AG04450 (cell line): ENCODE results near the gene CDH22. TPM values are rescaled to one million over a fixed set of nuclear protein-coding genes. Genes with fewer than 3 reads are reported as not detected.

Experiments used
- CTCF ChIA-PET: fragments of 300-600, 350-600 bp; formaldehyde crosslinking; extraction: SDS; loops from one replicate; lab custom pipeline; 2022; ENCODE audit warnings: antibody characterized with exemption, inconsistent platforms; lab: Charles Lee
- POLR2A ChIA-PET: fragments of 350-600 bp; formaldehyde crosslinking; extraction: SDS; loops from one replicate; lab custom pipeline; 2021; ENCODE audit warnings: antibody characterized with exemption, inconsistent platforms; lab: Yijun Ruan, JAX
- DNase-seq: peaks from one replicate; pipeline ENCODE4 v3.0.0-alpha.2; 2011; ENCODE audit warnings: low read depth, low spot score
- H3K27ac ChIP-seq: one replicate; pipeline ENCODE4 v1.5.1; 2012; ENCODE audit warnings: low read depth, low read length, control low read depth
- H3K27me3 ChIP-seq: one replicate; pipeline ENCODE4 v1.6.0; 2012; ENCODE audit warnings: low read length; ENCODE audit not compliant: control insufficient read depth, insufficient read depth
- H3K4me3 ChIP-seq: 2 replicates; pipeline ENCODE4 v1.5.1; 2011; ENCODE audit warnings: mild to moderate bottlenecking, low read depth, low read length, control low read depth
- H3K9me3 ChIP-seq: 2 replicates; pipeline ENCODE4 v1.5.1; 2012; ENCODE audit warnings: low read length; ENCODE audit not compliant: control insufficient read depth, insufficient read depth
- CTCF ChIP-seq: IDR thresholded peaks from 2 replicates; pipeline ENCODE4 v1.5.1; 2011; ENCODE audit warnings: low read depth, low read length, control low read depth, inconsistent platforms
- polyA plus RNA-seq: library from polyadenylated mRNA; depleted of rRNA; stranded (reverse); fragments of >200 nt; gene quantifications from 2 replicates; pipeline ENCODE4 v1.2.3, GENCODE V29; 2011

CDH22 gene
- polyA plus RNA-seq, 1 experiment: not detected

GRCh38 chr20:46218656-46219055 lies 89.6 kb downstream of the CDH22 start:
- peaks cover 3% of the 10 kb centered on the region for H3K27me3 ChIP-seq
- CTCF ChIA-PET: no interaction called here
- no peak overlapping the region for H3K4me3 ChIP-seq
- POLR2A ChIA-PET: interaction anchor here (0.6 kb wide), 1 partner anchor 772 kb away, joined by 4 read pairs; no protein-coding TSS in a partner anchor
- H3K9me3 ChIP-seq: no peaks in the 10 kb centered on the region
- TF ChIP-seq CTCF: no peak
- no peak for DNase-seq
- H3K27ac ChIP-seq: no peak overlapping the region

- Histone ChIP-seq H3K27me3 (no peaks in the 10 kb centered on the region), H3K9me3 (no peaks in the 10 kb centered on the region), H3K27ac (no peak overlapping the region), H3K4me3 (no peak overlapping the region)
- DNase-seq: no peak
- CTCF ChIA-PET: no interaction called here
- no peak for TF ChIP-seq CTCF
- POLR2A ChIA-PET: no interaction called here
These were observed 90.7 kb downstream of the CDH22 start for GRCh38 chr20:46217583-46217982.

- H3K9me3 ChIP-seq: no peaks in the 10 kb centered on the region
- DNase-seq: no peak
- no peak overlapping the region for H3K27ac ChIP-seq
- no peak for TF ChIP-seq CTCF
- no peak overlapping the region for H3K4me3 ChIP-seq
- ChIA-PET POLR2A (no interaction called here), CTCF (no interaction called here)
- peaks cover 3% of the 10 kb centered on the region for H3K27me3 ChIP-seq
These were observed 91.4 kb downstream of the CDH22 start for GRCh38 chr20:46216770-46217464.

GRCh38 chr20:46215913-46216707 lies 92.2 kb downstream of the CDH22 start:
- peaks cover 8% of the 10 kb centered on the region for H3K27me3 ChIP-seq
- ChIA-PET CTCF (no interaction called here), POLR2A (no interaction called here)
- H3K27ac ChIP-seq: no peak overlapping the region
- no peak for TF ChIP-seq CTCF
- no peak overlapping the region for H3K4me3 ChIP-seq
- H3K9me3 ChIP-seq: no peaks in the 10 kb centered on the region
- no peak for DNase-seq
